Activated CD4-positive, alpha-beta memory T cell treated with anti-CD3 and anti-CD28 coated beads for 36 hours (primary cell): ENCODE measurements around the gene LINC01488. TPM values are rescaled to one million over a fixed set of nuclear protein-coding genes. Genes with fewer than 3 reads are reported as not detected.

Source experiments
- CTCF ChIA-PET: fragments of 350-600 bp; sonication (Branson Sonifier 250); formaldehyde crosslinking; loops from one replicate; lab custom pipeline; 2021; ENCODE audit warnings: antibody characterized with exemption, inconsistent platforms; lab: Charles Lee
- POLR2A ChIA-PET: fragments of 350-600 bp; sonication (Branson Sonifier 250); formaldehyde crosslinking; loops from one replicate; lab custom pipeline; 2021; ENCODE audit warnings: antibody characterized with exemption; lab: Charles Lee
- DNase-seq: peaks from one replicate; pipeline ENCODE4 v3.0.0-alpha.2; 2020
- H3K27ac Mint-ChIP-seq: one replicate; pipeline ENCODE4 v1.8.0; 2021; ENCODE audit warnings: mixed read lengths
- H3K27me3 Mint-ChIP-seq: one replicate; pipeline ENCODE4 v1.8.0; 2021; ENCODE audit warnings: mixed read lengths
- H3K36me3 Mint-ChIP-seq: one replicate; pipeline ENCODE4 v1.8.0; 2021; ENCODE audit warnings: mixed read lengths
- H3K4me1 Mint-ChIP-seq: one replicate; pipeline ENCODE4 v1.8.0; 2021; ENCODE audit warnings: low read depth, mixed read lengths
- H3K4me3 Mint-ChIP-seq: one replicate; pipeline ENCODE4 v1.8.0; 2021; ENCODE audit warnings: mild to moderate bottlenecking, mixed read lengths
- H3K9me3 Mint-ChIP-seq: one replicate; pipeline ENCODE4 v1.8.0; 2021; ENCODE audit warnings: mixed read lengths
- intact Hi-C: fragments of 100-400 bp; cut with micrococcal nuclease; formaldehyde crosslinking; loops from one replicate; pipeline ENCODE4 v1.15.1; 2023
- total RNA-seq, 2 experiments: library from RNA; stranded (reverse); gene quantifications; one replicate each; pipeline ENCODE4 v1.2.3, GENCODE V29; 2021

The LINC01488 gene
- total RNA-seq, 2 experiments from 2014 or later, result not detected

- Mint-ChIP-seq H3K9me3 (peaks cover 6% of the 10 kb centered on the region), H3K27me3 (peaks cover 2% of the 10 kb centered on the region), H3K36me3 (no peaks in the 10 kb centered on the region), H3K4me3 (no peak overlapping the region), H3K4me1 (no peaks in the 10 kb centered on the region), H3K27ac (no peak overlapping the region)
- POLR2A ChIA-PET, result no interaction called here
- no peak for DNase-seq
- CTCF ChIA-PET, result no interaction called here
- intact Hi-C loops, result no loop called here
Measured at GRCh38 chr11:69477086-69477485, 4.4 kb upstream of the LINC01488 start.

- DNase-seq, result no peak
- Mint-ChIP-seq H3K27ac (no peak overlapping the region), H3K27me3 (no peaks in the 10 kb centered on the region), H3K4me1 (no peaks in the 10 kb centered on the region), H3K9me3 (no peaks in the 10 kb centered on the region), H3K4me3 (no peak overlapping the region), H3K36me3 (no peaks in the 10 kb centered on the region)
- POLR2A ChIA-PET, result no interaction called here
- CTCF ChIA-PET, result no interaction called here
- intact Hi-C loops, result no loop called here
Measured at GRCh38 chr11:69479591-69480271, 1.7 kb upstream of the LINC01488 start.

- Mint-ChIP-seq H3K27me3 (no peaks in the 10 kb centered on the region), H3K9me3 (no peaks in the 10 kb centered on the region), H3K27ac (no peak overlapping the region), H3K4me3 (no peak overlapping the region), H3K4me1 (no peaks in the 10 kb centered on the region), H3K36me3 (no peaks in the 10 kb centered on the region)
- no peak for DNase-seq
- intact Hi-C loops, result no loop called here
- ChIA-PET POLR2A (no interaction called here), CTCF (interaction anchor here (1.0 kb wide), 1 partner anchor 79 kb away, joined by 3 read pairs; no protein-coding TSS in a partner anchor)
Measured at GRCh38 chr11:69480547-69481392, 693 bp upstream of the LINC01488 start.

GRCh38 chr11:69482322-69482721 lies 859 bp downstream of the LINC01488 start:
- no peak for DNase-seq
- Mint-ChIP-seq H3K9me3 (no peaks in the 10 kb centered on the region), H3K27ac (no peak overlapping the region), H3K27me3 (no peaks in the 10 kb centered on the region), H3K4me3 (no peak overlapping the region), H3K36me3 (no peaks in the 10 kb centered on the region), H3K4me1 (no peaks in the 10 kb centered on the region)
- CTCF ChIA-PET, result no interaction called here
- POLR2A ChIA-PET, result no interaction called here
- intact Hi-C loops, result no loop called here

- no peak overlapping the region for H3K4me3 Mint-ChIP-seq
- ChIA-PET CTCF (no interaction called here), POLR2A (no interaction called here)
- H3K36me3 Mint-ChIP-seq, result no peaks in the 10 kb centered on the region
- intact Hi-C loops, result no loop called here
- no peak for DNase-seq
- no peak overlapping the region for H3K27ac Mint-ChIP-seq
- no peaks in the 10 kb centered on the region for H3K4me1 Mint-ChIP-seq
- H3K9me3 Mint-ChIP-seq, result no peaks in the 10 kb centered on the region
- no peaks in the 10 kb centered on the region for H3K27me3 Mint-ChIP-seq
Measured at GRCh38 chr11:69483170-69483569, 1.7 kb downstream of the LINC01488 start.

GRCh38 chr11:69483691-69484426 lies 2.4 kb downstream of the LINC01488 start:
- H3K4me1 Mint-ChIP-seq, result no peaks in the 10 kb centered on the region
- CTCF ChIA-PET, result no interaction called here
- H3K36me3 Mint-ChIP-seq, result no peaks in the 10 kb centered on the region
- no peaks in the 10 kb centered on the region for H3K9me3 Mint-ChIP-seq
- intact Hi-C loops, result no loop called here
- no peak overlapping the region for H3K27ac Mint-ChIP-seq
- no peak for DNase-seq
- POLR2A ChIA-PET, result no interaction called here
- no peaks in the 10 kb centered on the region for H3K27me3 Mint-ChIP-seq
- H3K4me3 Mint-ChIP-seq, result no peak overlapping the region

GRCh38 chr11:69484427-69485259 lies 3.2 kb downstream of the LINC01488 start:
- H3K27me3 Mint-ChIP-seq, result no peaks in the 10 kb centered on the region
- H3K36me3 Mint-ChIP-seq, result no peaks in the 10 kb centered on the region
- no peaks in the 10 kb centered on the region for H3K9me3 Mint-ChIP-seq
- no peaks in the 10 kb centered on the region for H3K4me1 Mint-ChIP-seq
- H3K4me3 Mint-ChIP-seq, result no peak overlapping the region
- no peak overlapping the region for H3K27ac Mint-ChIP-seq
- CTCF ChIA-PET, result no interaction called here
- POLR2A ChIA-PET, result no interaction called here
- no peak for DNase-seq
- intact Hi-C loops, result no loop called here

- Mint-ChIP-seq H3K9me3 (no peaks in the 10 kb centered on the region), H3K27me3 (no peaks in the 10 kb centered on the region), H3K36me3 (no peaks in the 10 kb centered on the region), H3K4me3 (no peak overlapping the region), H3K27ac (no peak overlapping the region), H3K4me1 (no peaks in the 10 kb centered on the region)
- no peak for DNase-seq
- POLR2A ChIA-PET, result no interaction called here
- intact Hi-C loops, result no loop called here
- CTCF ChIA-PET, result no interaction called here
Measured at GRCh38 chr11:69485337-69486041, 4.0 kb downstream of the LINC01488 start.

- DNase-seq, result no peak
- ChIA-PET CTCF (no interaction called here), POLR2A (no interaction called here)
- Mint-ChIP-seq H3K27ac (no peak overlapping the region), H3K4me1 (no peaks in the 10 kb centered on the region), H3K9me3 (no peaks in the 10 kb centered on the region), H3K4me3 (no peak overlapping the region), H3K27me3 (no peaks in the 10 kb centered on the region), H3K36me3 (no peaks in the 10 kb centered on the region)
- intact Hi-C loops, result no loop called here
Measured at GRCh38 chr11:69486056-69486772, 4.8 kb downstream of the LINC01488 start.

- Mint-ChIP-seq H3K27me3 (no peaks in the 10 kb centered on the region), H3K36me3 (no peaks in the 10 kb centered on the region), H3K4me3 (no peak overlapping the region), H3K9me3 (no peaks in the 10 kb centered on the region), H3K27ac (no peak overlapping the region), H3K4me1 (no peaks in the 10 kb centered on the region)
- DNase-seq, result no peak
- intact Hi-C loops, result no loop called here
- ChIA-PET POLR2A (no interaction called here), CTCF (no interaction called here)
Measured at GRCh38 chr11:69486773-69487291, 5.4 kb downstream of the LINC01488 start.

GRCh38 chr11:69487391-69487790 lies 5.9 kb downstream of the LINC01488 start:
- Mint-ChIP-seq H3K9me3 (no peaks in the 10 kb centered on the region), H3K27me3 (peaks cover 2% of the 10 kb centered on the region), H3K36me3 (no peaks in the 10 kb centered on the region), H3K4me3 (no peak overlapping the region), H3K27ac (no peak overlapping the region), H3K4me1 (no peaks in the 10 kb centered on the region)
- CTCF ChIA-PET, result no interaction called here
- POLR2A ChIA-PET, result no interaction called here
- no peak for DNase-seq
- intact Hi-C loops, result no loop called here
